K562 (cell line): ENCODE measurements around the gene CTCF. TPM values are rescaled to one million over a fixed set of nuclear protein-coding genes. Genes with fewer than 3 reads are reported as not detected.

Experiments used
- ATAC-seq: fragments of 200-7000 bp; cut with Tn5 transposase; 3 replicates; pipeline ENCODE4 v1.9.1; 2020; ENCODE audit warnings: moderate library complexity
- BruUV-seq: library from RNA; stranded (reverse); fragments of 400-500 nt; replicated peaks from 2 replicates; lab custom pipeline; 2021; lab: Mats Ljungman, UMichigan
- CTCF ChIA-PET: fragments of 300-600 bp; formaldehyde crosslinking; extraction: SDS; loops from one replicate; lab custom pipeline; 2021; ENCODE audit warnings: low intra/inter-chr PET ratio; lab: Yijun Ruan, JAX
- POLR2A ChIA-PET: fragments of 300-600, 350-650 bp; sonication (Branson Sonifier 250); formaldehyde crosslinking; extraction: SDS; loops from one replicate; lab custom pipeline; 2021; ENCODE audit warnings: antibody characterized with exemption, inconsistent platforms; lab: Yijun Ruan, JAX
- DNase-seq, 4 experiments: peaks; one replicate each; pipeline versions ENCODE4 v3.0.0 to v3.0.0-alpha.2; 2011 to 2018; ENCODE audit warnings: low spot score in 3 of 4, mixed read lengths in 3 of 4; ENCODE audit errors: extremely low read depth in 1 of 4
- FAIRE-seq: peaks from 2 replicates; lab custom pipeline; 2011; peaks lifted over from hg19 to GRCh38; lab: Jason Lieb, UNC
- H2AFZ ChIP-seq: 2 replicates; pipeline ENCODE4 v1.6.0; 2011; ENCODE audit warnings: low read depth, low read length, control low read depth, inconsistent platforms
- H3K27ac ChIP-seq: fragments of 200-600 bp; 3 replicates; pipeline ENCODE4 v1.8.0; 2011; ENCODE audit warnings: low read depth, mild to moderate bottlenecking, control low read depth, inconsistent platforms, low read length, moderate library complexity, mixed read lengths; ENCODE audit errors: extremely low read depth
- H3K27me3 ChIP-seq, 2 experiments: fragments of 300-600 bp in 1 of 2; 2 replicates in 1 of 2; 3 replicates in 1 of 2; pipeline versions ENCODE4 v1.6.0 to v1.8.0; 2011; ENCODE audit warnings: inconsistent platforms in 2 of 2, low read length in 2 of 2, mild to moderate bottlenecking in 1 of 2, mixed read lengths in 1 of 2, moderate library complexity in 1 of 2; ENCODE audit not compliant: control insufficient read depth in 2 of 2, insufficient read depth in 2 of 2
- H3K36me3 ChIP-seq: fragments of 300-600 bp; 3 replicates; pipeline ENCODE4 v1.8.0; 2011; ENCODE audit warnings: mild to moderate bottlenecking, low read length, inconsistent platforms; ENCODE audit not compliant: control insufficient read depth, insufficient read depth
- H3K4me1 ChIP-seq, 2 experiments: fragments of 200-600 bp in 1 of 2; replicated peaks in 1 of 2; 2 replicates in 1 of 2; 3 replicates in 1 of 2; pipeline versions ENCODE4 v1.5.1 to v1.8.0; 2011; ENCODE audit warnings: inconsistent platforms in 2 of 2, low read length in 2 of 2, mild to moderate bottlenecking in 1 of 2, mixed read lengths in 1 of 2, moderate library complexity in 1 of 2; ENCODE audit not compliant: control insufficient read depth in 2 of 2, insufficient read depth in 2 of 2
- H3K4me2 ChIP-seq: 2 replicates; pipeline ENCODE4 v1.6.1; 2011; ENCODE audit warnings: low read length, control low read depth, inconsistent platforms, mixed read lengths; ENCODE audit not compliant: insufficient read depth
- H3K4me3 ChIP-seq: fragments of 200-600 bp; sonication (generic), shearing (Covaris generic); 2 replicates; pipeline ENCODE4 v1.5.1; 2016; ENCODE audit warnings: control low read depth, inconsistent platforms
- H3K79me2 ChIP-seq: fragments of 200-600 bp; 3 replicates; pipeline ENCODE4 v1.8.0; 2011; ENCODE audit warnings: low read length, inconsistent platforms; ENCODE audit not compliant: control insufficient read depth, insufficient read depth
- H3K9ac ChIP-seq, 2 experiments: 2 replicates each; pipeline versions ENCODE4 v1.6.0 to v1.6.1; 2011; ENCODE audit warnings: low read depth in 2 of 2, low read length in 2 of 2, control low read depth in 1 of 2, inconsistent platforms in 1 of 2, mild to moderate bottlenecking in 1 of 2, mixed read lengths in 1 of 2; ENCODE audit not compliant: insufficient read depth in 1 of 2
- H3K9me1 ChIP-seq: one replicate; pipeline ENCODE4 v1.6.0; 2011; ENCODE audit warnings: inconsistent platforms, mild to moderate bottlenecking, low read length, moderate library complexity; ENCODE audit not compliant: control insufficient read depth, insufficient read depth
- H3K9me3 ChIP-seq: replicated peaks from 2 replicates; pipeline ENCODE4 v1.5.1; 2011; ENCODE audit warnings: low read depth, low read length, inconsistent platforms; ENCODE audit not compliant: control insufficient read depth, insufficient read depth
- H4K20me1 ChIP-seq: replicated peaks from 2 replicates; pipeline ENCODE4 v1.6.1; 2011; ENCODE audit warnings: low read length, inconsistent platforms, mixed read lengths; ENCODE audit not compliant: control insufficient read depth, insufficient read depth
- ARNT ChIP-seq, 2 experiments: fragments of 450-650 bp; IDR thresholded peaks; 2 replicates each; pipeline ENCODE4 v1.6.1; 2016; ENCODE audit warnings: mild to moderate bottlenecking in 1 of 2
- CBX3 ChIP-seq, 2 experiments: IDR thresholded peaks; 1 replicate in 1 of 2; 2 replicates in 1 of 2; pipeline ENCODE4 v1.6.1; 2012; ENCODE audit warnings: inconsistent platforms in 2 of 2, low read length in 2 of 2, borderline replicate concordance in 1 of 2, control low read depth in 1 of 2
- HOMEZ ChIP-seq: fragments of 250-450 bp; sonication (Bioruptor Pico); IDR thresholded peaks from 2 replicates; pipeline ENCODE4 v1.4.0; 2020; ENCODE audit warnings: mild to moderate bottlenecking, moderate library complexity
- HSF4 ChIP-seq: fragments of 250-450 bp; sonication (Bioruptor Pico); IDR thresholded peaks from 2 replicates; pipeline ENCODE4 v2.1.2; 2022; ENCODE audit warnings: mild to moderate bottlenecking, moderate library complexity, borderline replicate concordance
- JUN ChIP-seq, 2 experiments: sonication (generic) in 1 of 2; formaldehyde crosslinking in 1 of 2; IDR thresholded peaks; 2 replicates each; pipeline versions ENCODE4 v1.6.1 to v1.8.0; 2012 to 2022; ENCODE audit warnings: borderline replicate concordance in 2 of 2, mild to moderate bottlenecking in 2 of 2, improper control_type of control experiment in 1 of 2, low read depth in 1 of 2, low read length in 1 of 2, missing genetic modification reagents in 1 of 2
- NEUROD1 ChIP-seq: fragments of 150-350 bp; IDR thresholded peaks from 2 replicates; pipeline ENCODE4 v1.6.1; 2014; ENCODE audit warnings: borderline replicate concordance, low read length, low read depth; ENCODE audit not compliant: partially characterized antibody
- NR2C1 ChIP-seq, 2 experiments: fragments of 450-650 bp; IDR thresholded peaks; 2 replicates each; pipeline ENCODE4 v1.6.1; 2017; ENCODE audit warnings: mild to moderate bottlenecking in 2 of 2, antibody characterized with exemption in 1 of 2, inconsistent platforms in 1 of 2, missing compliant biosample characterization in 1 of 2, missing genetic modification characterization in 1 of 2
- PATZ1 ChIP-seq: fragments of 250-450 bp; sonication (Bioruptor Pico); IDR thresholded peaks from 2 replicates; pipeline ENCODE4 v1.5.0; 2020; ENCODE audit warnings: mild to moderate bottlenecking, borderline replicate concordance
- PHF21A ChIP-seq: fragments of 450-650 bp; IDR thresholded peaks from 2 replicates; pipeline ENCODE4 v1.6.1; 2017; ENCODE audit warnings: low read depth, borderline replicate concordance
- RBM14 ChIP-seq: fragments of 200-400 bp; formaldehyde crosslinking; IDR thresholded peaks from 2 replicates; pipeline ENCODE4 v1.6.1; 2018; ENCODE audit warnings: low read depth, mild to moderate bottlenecking, low read length, moderate library complexity, borderline replicate concordance; ENCODE audit not compliant: insufficient read depth
- TAF15 ChIP-seq: fragments of 200-400 bp; formaldehyde crosslinking; IDR thresholded peaks from 2 replicates; pipeline ENCODE4 v1.6.1; 2017; ENCODE audit warnings: mild to moderate bottlenecking, low read depth, low read length, moderate library complexity
- ZFX ChIP-seq: sonication (generic); formaldehyde crosslinking; IDR thresholded peaks from 2 replicates; pipeline ENCODE4 v1.8.0; 2022; ENCODE audit warnings: mild to moderate bottlenecking, missing genetic modification reagents, moderate library complexity
- WGBS: fragments of 100-300 bp; shearing (Covaris generic); methylation state at CpG from one replicate; pipeline ENCODE4 v1.1.6; 2016; ENCODE audit warnings: low coverage, mixed read lengths; ENCODE audit not compliant: insufficient coverage; ENCODE audit errors: missing lambda C conversion rate; 5-methylcytosine and 5-hydroxymethylcytosine counted together
- in situ Hi-C: fragments of 300-500 bp; cut with MboI; formaldehyde crosslinking; loops from 4 replicates; pipeline ENCODE4 v1.15.0; 2018; ENCODE audit warnings: inconsistent platforms, mixed read lengths
- intact Hi-C: fragments of 100-400 bp; cut with micrococcal nuclease; formaldehyde crosslinking; loops from 2 replicates; pipeline ENCODE4 v1.14.2; 2022
- polyA plus RNA-seq, 8 experiments: library from polyadenylated mRNA; depleted of rRNA in 4 of 8; stranded (reverse) in 5 of 8; unstranded in 3 of 8; fragments of >200 nt; fragmentation: Nextera tagmentation in 2 of 8; fragmentation: Illumina TruSeq in 1 of 8; extraction: Ambion mirVana in 2 of 8; extraction: Trizol in 1 of 8; gene quantifications; 2 replicates each; pipeline versions ENCODE4 v1.2.1 to v1.2.3, GENCODE V29; 2011 to 2014; ENCODE audit warnings: inconsistent platforms in 1 of 8, missing spikeins in 1 of 8
- total RNA-seq, 7 experiments: library from RNA; depleted of rRNA in 6 of 7; stranded (reverse); fragments of >200 nt in 6 of 7; fragmentation: Illumina TruSeq in 2 of 7; extraction: Trizol in 2 of 7; gene quantifications; 2 replicates each; pipeline versions ENCODE4 v1.2.1 to v1.2.3, GENCODE V29; 2011 to 2021; ENCODE audit warnings: low replicate concordance in 1 of 7
- TF ChIP-seq, protein P1 (sequence below): sonication (generic); formaldehyde crosslinking; IDR thresholded peaks from 2 replicates; pipeline ENCODE4 v1.8.1; 2022; ENCODE audit warnings: missing genetic modification reagents
- TF ChIP-seq, protein P2 (sequence below): fragments of 450-650 bp; IDR thresholded peaks from 2 replicates; pipeline ENCODE4 v1.6.1; 2016; ENCODE audit warnings: borderline replicate concordance

CTCF gene
- total and polyA plus RNA-seq, 9 of the 15 experiments (the other 6 are each of a cell fraction or from before 2014, with no cell fraction given): 7.8 to 49.2 (median 33.9) TPM

- no peaks in the 10 kb centered on the region for H3K9me1 ChIP-seq
- no TSS peak for BruUV-seq
- in situ Hi-C loops (no loop called here), intact Hi-C loops (no loop called here)
- 68% methylated on average over 5 of the region's 6 CpGs for WGBS
- CTCF ChIA-PET: interaction anchor here (0.9 kb wide), 1 partner anchor 23 kb away, joined by 3 read pairs; no protein-coding TSS in a partner anchor
- no peaks in the 10 kb centered on the region for H3K9me3 ChIP-seq
- POLR2A ChIA-PET: interaction anchor here (0.6 to 1.6 kb wide), 4 partner anchors 18 to 114 kb away, joined by 3 to 5 read pairs (median 3); no protein-coding TSS in a partner anchor
- H2AFZ ChIP-seq: no peak overlapping the region
- ATAC-seq (no peak), FAIRE-seq (no peak), DNase-seq (no peak)
- H3K4me1 ChIP-seq: peaks cover 0 to 38% of the 10 kb centered on the region in 2 experiments; a peak in 2 of 5 replicates
- no peak overlapping the region for H3K4me3 ChIP-seq
- H3K27ac ChIP-seq: no peak overlapping the region
- H3K4me2 ChIP-seq: no peak overlapping the region
- peaks cover 5% of the 10 kb centered on the region; the same call in 1 of the 2 replicates for H4K20me1 ChIP-seq
- no peak overlapping the region for H3K9ac ChIP-seq
- no peaks in the 10 kb centered on the region for H3K79me2 ChIP-seq
- H3K27me3 ChIP-seq: no peaks in the 10 kb centered on the region
- peaks cover 55% of the 10 kb centered on the region; the same call in 1 of the 3 replicates for H3K36me3 ChIP-seq
- TF ChIP-seq HOMEZ (CRISPR knock-in tag): no peak
- TF ChIP-seq, protein P1, sequence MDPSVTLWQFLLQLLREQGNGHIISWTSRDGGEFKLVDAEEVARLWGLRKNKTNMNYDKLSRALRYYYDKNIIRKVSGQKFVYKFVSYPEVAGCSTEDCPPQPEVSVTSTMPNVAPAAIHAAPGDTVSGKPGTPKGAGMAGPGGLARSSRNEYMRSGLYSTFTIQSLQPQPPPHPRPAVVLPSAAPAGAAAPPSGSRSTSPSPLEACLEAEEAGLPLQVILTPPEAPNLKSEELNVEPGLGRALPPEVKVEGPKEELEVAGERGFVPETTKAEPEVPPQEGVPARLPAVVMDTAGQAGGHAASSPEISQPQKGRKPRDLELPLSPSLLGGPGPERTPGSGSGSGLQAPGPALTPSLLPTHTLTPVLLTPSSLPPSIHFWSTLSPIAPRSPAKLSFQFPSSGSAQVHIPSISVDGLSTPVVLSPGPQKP: no peak
- TF ChIP-seq ARNT (IDR thresholded peaks at IDR 0.05): no peak
- TF ChIP-seq NR2C1 (IDR thresholded peaks at IDR 0.05): no peak
- TF ChIP-seq NR2C1 (tag; IDR thresholded peaks at IDR 0.05): no peak
- TF ChIP-seq, protein P2, sequence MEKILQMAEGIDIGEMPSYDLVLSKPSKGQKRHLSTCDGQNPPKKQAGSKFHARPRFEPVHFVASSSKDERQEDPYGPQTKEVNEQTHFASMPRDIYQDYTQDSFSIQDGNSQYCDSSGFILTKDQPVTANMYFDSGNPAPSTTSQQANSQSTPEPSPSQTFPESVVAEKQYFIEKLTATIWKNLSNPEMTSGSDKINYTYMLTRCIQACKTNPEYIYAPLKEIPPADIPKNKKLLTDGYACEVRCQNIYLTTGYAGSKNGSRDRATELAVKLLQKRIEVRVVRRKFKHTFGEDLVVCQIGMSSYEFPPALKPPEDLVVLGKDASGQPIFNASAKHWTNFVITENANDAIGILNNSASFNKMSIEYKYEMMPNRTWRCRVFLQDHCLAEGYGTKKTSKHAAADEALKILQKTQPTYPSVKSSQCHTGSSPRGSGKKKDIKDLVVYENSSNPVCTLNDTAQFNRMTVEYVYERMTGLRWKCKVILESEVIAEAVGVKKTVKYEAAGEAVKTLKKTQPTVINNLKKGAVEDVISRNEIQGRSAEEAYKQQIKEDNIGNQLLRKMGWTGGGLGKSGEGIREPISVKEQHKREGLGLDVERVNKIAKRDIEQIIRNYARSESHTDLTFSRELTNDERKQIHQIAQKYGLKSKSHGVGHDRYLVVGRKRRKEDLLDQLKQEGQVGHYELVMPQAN: no peak
- TF ChIP-seq CBX3 (IDR thresholded peaks at IDR 0.05; ENCODE audit: borderline replicate concordance in 1 of 2, low read length in 2 of 2): no peak
- TF ChIP-seq NEUROD1: no peak
- TF ChIP-seq TAF15: no peak
- TF ChIP-seq ZFX: no peak
- TF ChIP-seq RBM14: no peak
- no peak for TF ChIP-seq PATZ1 (CRISPR knock-in tag)
- no peak for TF ChIP-seq HSF4 (CRISPR knock-in tag)
- TF ChIP-seq PHF21A: no peak
- TF ChIP-seq JUN (IDR thresholded peaks at IDR 0.05; ENCODE audit: borderline replicate concordance, low read depth, low read length): no peak
- no peak for TF ChIP-seq JUN (CRISPR knock-in tag; IDR thresholded peaks at IDR 0.05; ENCODE audit: borderline replicate concordance)
Measured at GRCh38 chr16:67543582-67543981, 18.7 kb upstream of the CTCF start.
